ENCODE measurements around the gene DLEU7. TPM values are rescaled to one million over a fixed set of nuclear protein-coding genes. Genes with fewer than 3 reads are reported as not detected.

DLEU7 gene
- total RNA-seq, 2 experiments from 2014 or later, result not detected

DNA sequence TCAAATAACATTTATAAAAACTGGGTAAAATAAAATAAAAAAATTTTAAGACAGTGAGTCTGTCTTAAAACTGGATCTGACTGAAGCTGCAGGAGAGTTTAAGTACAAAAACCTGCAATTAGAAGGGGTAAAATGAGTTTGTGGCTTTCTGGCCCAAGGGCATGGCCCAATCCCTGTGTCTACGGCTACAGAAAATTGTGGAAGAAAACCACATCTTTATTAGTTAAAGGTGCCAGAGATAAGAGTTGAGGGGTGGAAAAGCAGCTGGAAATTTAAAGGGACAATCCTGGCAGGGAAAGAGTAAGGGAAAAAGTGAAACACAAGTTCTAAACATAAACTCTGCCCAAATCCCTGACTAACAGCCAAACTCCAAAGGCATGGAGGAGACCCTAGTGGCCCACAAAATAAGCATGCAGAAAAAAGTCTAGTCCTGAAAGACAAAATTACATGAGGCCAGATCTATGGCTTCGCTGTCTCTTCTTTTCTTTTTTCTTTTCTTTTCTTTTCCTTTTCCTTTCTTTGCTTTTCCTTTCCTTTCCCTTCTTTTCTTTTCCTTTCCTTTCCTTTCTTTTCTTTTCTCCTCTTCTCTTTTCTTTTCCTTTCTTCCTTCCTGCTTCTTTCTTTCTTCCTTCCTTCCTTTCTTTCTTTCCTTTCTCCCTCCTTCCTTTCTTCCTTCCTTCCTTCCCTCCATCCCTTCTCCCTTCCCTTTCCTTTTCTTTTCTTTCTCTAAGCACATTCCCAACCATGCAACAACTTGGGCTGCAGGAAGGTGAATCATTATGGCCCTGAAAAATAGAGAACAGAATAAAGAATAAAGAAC lies 23.5 kb upstream of the DLEU7 start:
- no peak overlapping the region for H3K27ac Mint-ChIP-seq
- peaks cover 15% of the 10 kb centered on the region for H3K27me3 Mint-ChIP-seq
- no peak for DNase-seq
- POLR2A ChIA-PET, result no interaction called here
- H3K4me3 Mint-ChIP-seq, result no peak overlapping the region
- CTCF ChIA-PET, result interaction anchor here (1.1 to 1.9 kb wide), 2 partner anchors 45 to 419 kb away, joined by 3 to 6 read pairs; no protein-coding TSS in a partner anchor
- no peaks in the 10 kb centered on the region for H3K36me3 Mint-ChIP-seq (ENCODE audit: low read depth)
- no peaks in the 10 kb centered on the region for H3K4me1 Mint-ChIP-seq
- H3K9me3 Mint-ChIP-seq, result no peaks in the 10 kb centered on the region

DNA sequence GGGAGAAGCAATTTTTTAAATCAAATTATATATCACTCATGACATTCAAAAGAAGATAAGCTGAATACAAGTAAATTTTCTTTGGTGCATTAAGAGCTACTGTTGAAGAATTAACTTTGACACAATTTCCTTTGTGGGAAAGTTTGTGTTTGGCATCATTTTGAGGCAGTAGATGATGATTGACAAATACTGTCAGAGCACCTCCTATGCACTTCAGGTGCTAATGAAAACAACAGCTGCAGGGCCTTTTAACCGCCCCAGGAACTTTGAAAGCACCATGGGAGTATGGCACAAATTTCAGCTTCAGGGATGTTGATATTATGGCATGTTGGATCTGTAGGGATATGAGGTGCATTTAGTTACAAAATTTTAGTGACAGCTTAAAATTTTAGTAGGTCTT lies 21.0 kb upstream of the DLEU7 start:
- CTCF ChIA-PET, result interaction anchor here (1.0 to 1.4 kb wide), 2 partner anchors 47 to 205 kb away, joined by 4 read pairs; no protein-coding TSS in a partner anchor
- Mint-ChIP-seq H3K27ac (no peak overlapping the region), H3K36me3 (ENCODE audit: low read depth) (peaks cover 6% of the 10 kb centered on the region), H3K9me3 (peaks cover 3% of the 10 kb centered on the region), H3K4me1 (no peaks in the 10 kb centered on the region), H3K4me3 (no peak overlapping the region), H3K27me3 (peaks cover 20% of the 10 kb centered on the region)
- POLR2A ChIA-PET, result no interaction called here
- DNase-seq, result no peak

DNA sequence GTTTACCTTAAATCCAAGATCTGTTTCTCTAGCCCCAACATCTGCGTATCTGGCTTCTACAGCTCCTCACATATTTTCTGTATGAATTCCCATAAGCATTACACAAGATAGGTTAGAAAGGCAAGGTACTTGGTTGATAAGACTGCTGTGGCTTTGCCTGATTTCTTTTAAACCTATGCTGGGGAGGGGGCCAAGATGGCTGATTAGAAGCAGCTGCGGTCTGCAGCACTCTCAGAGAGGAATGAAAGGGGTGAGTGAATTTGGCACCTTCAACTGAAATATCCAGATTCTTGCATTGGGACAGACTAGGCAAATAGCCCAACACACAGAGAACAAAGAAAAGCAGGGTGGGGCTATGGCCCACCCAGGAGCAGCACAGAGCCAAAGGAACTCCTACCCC lies 12.2 kb upstream of the DLEU7 start:
- CTCF ChIA-PET, result interaction anchor here (0.9 kb wide), 1 partner anchor 56 kb away, joined by 4 read pairs; no protein-coding TSS in a partner anchor
- Mint-ChIP-seq H3K4me3 (no peak overlapping the region), H3K36me3 (ENCODE audit: low read depth) (peaks cover 20% of the 10 kb centered on the region), H3K9me3 (peaks cover 23% of the 10 kb centered on the region), H3K4me1 (no peaks in the 10 kb centered on the region), H3K27me3 (peaks cover 20% of the 10 kb centered on the region), H3K27ac (no peak overlapping the region)
- no peak for DNase-seq
- POLR2A ChIA-PET, result no interaction called here

DNA sequence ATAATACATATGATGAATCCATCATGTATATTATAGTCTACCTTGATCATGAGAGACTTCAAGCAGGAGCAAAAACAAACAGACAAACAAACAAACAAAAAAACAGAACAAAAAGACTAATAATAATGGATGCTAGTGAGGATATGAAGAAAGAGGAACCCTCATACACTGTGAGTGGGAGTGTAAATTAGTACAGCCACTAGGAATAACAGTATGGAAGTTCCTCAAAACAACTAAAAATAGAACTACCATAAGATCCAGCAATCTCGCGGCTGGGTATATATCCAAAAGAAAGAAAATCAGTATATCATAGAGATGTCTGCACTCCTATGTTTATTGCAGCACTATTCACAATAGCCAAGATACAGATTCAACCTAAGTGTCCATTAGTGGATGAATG lies 7.0 kb upstream of the DLEU7 start:
- H3K9me3 Mint-ChIP-seq, result no peaks in the 10 kb centered on the region
- H3K27me3 Mint-ChIP-seq, result peaks cover 4% of the 10 kb centered on the region
- H3K36me3 Mint-ChIP-seq (ENCODE audit: low read depth), result no peaks in the 10 kb centered on the region
- POLR2A ChIA-PET, result no interaction called here
- H3K27ac Mint-ChIP-seq, result no peak overlapping the region
- CTCF ChIA-PET, result no interaction called here
- H3K4me3 Mint-ChIP-seq, result no peak overlapping the region
- no peak for DNase-seq
- H3K4me1 Mint-ChIP-seq, result peaks cover 3% of the 10 kb centered on the region

DNA sequence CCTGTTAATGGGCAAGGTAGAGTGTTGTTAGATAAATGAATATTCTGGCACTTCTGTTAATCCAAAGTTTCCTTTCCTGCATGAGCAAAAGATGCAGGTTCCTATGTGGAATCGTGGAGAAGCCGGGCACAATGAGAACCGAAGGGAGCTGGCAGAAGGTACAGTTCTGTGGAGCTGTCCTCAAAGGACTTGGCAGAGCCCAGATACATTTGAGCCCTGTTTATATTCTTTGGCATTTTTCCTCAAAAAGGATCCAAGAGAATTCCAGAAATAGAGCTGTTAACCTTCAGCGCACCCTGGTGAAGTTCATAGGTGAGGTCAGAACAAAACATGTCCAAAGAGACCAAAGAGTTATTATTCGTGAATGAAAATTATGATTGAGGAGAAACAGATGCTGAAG lies 4.0 kb upstream of the DLEU7 start:
- no peak for DNase-seq
- Mint-ChIP-seq H3K27ac (no peak overlapping the region), H3K36me3 (ENCODE audit: low read depth) (no peaks in the 10 kb centered on the region), H3K27me3 (peaks cover 4% of the 10 kb centered on the region), H3K4me3 (no peak overlapping the region), H3K9me3 (no peaks in the 10 kb centered on the region), H3K4me1 (peaks cover 3% of the 10 kb centered on the region)
- ChIA-PET POLR2A (interaction anchor here (0.9 to 1.3 kb wide), 2 partner anchors 12 to 44 kb away, joined by 3 read pairs; no protein-coding TSS in a partner anchor), CTCF (interaction anchor here (1.3 kb wide), 1 partner anchor 64 kb away, joined by 4 read pairs; no protein-coding TSS in a partner anchor)

DNA sequence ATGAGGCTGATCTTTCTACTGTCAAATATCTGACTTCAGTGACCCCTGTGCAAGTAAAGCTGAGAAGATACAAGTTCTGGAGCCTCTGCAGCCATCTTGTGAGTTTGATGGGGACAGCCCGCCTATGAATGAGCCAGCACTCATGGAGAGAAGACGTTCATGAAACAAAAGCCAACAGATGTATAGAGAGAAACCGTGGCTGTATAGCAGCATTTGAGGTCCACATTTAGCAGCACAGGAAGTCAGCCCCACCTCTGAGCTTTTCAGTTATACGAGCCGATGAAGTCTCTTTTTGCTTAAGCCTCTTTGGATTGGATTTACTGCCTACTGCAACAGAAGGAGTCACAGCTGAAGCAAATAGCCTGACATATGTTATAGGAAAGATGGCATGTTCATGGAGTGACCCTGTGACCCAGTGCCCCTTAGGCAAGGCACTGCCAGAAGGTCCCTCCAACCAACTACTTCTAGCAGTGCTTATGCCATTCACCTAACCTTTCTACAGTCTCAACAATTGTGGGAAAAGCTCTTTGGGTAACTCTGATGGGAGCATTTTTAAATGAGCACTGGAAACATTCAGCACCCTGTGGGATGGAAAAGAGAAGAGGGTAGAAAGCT lies 3.5 kb upstream of the DLEU7 start:
- peaks cover 4% of the 10 kb centered on the region for H3K27me3 Mint-ChIP-seq
- DNase-seq, result no peak
- CTCF ChIA-PET, result interaction anchor here (1.3 kb wide), 1 partner anchor 65 kb away, joined by 4 read pairs; no protein-coding TSS in a partner anchor
- H3K4me3 Mint-ChIP-seq, result no peak overlapping the region
- H3K27ac Mint-ChIP-seq, result no peak overlapping the region
- H3K36me3 Mint-ChIP-seq (ENCODE audit: low read depth), result no peaks in the 10 kb centered on the region
- H3K9me3 Mint-ChIP-seq, result no peaks in the 10 kb centered on the region
- peaks cover 3% of the 10 kb centered on the region for H3K4me1 Mint-ChIP-seq
- POLR2A ChIA-PET, result interaction anchor here (0.9 to 1.3 kb wide), 2 partner anchors 11 to 44 kb away, joined by 3 read pairs; no protein-coding TSS in a partner anchor

DNA sequence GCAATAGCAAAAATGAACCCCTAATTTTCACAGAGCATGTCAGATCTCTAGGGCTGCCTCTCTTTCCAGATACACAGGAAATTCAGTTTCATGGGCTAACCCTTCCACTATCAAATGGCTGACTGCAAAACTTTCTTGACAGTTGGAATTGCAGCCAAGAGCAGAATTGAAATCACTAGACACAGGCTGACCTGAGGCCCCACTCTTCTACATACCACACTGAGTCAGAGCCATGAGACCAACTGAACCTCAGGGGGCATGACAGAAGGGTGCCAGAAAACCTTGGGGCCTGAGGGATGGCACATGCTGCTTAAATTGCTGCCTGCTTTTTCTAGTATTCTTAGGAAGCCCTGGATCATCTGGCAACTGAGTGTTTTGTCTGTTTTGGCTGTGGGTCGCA lies 1.7 kb upstream of the DLEU7 start:
- H3K4me3 Mint-ChIP-seq, result no peak overlapping the region
- no peaks in the 10 kb centered on the region for H3K36me3 Mint-ChIP-seq (ENCODE audit: low read depth)
- H3K27ac Mint-ChIP-seq, result no peak overlapping the region
- no peak for DNase-seq
- POLR2A ChIA-PET, result no interaction called here
- peaks cover 3% of the 10 kb centered on the region for H3K4me1 Mint-ChIP-seq
- no peaks in the 10 kb centered on the region for H3K9me3 Mint-ChIP-seq
- CTCF ChIA-PET, result no interaction called here
- H3K27me3 Mint-ChIP-seq, result peaks cover 3% of the 10 kb centered on the region

DNA sequence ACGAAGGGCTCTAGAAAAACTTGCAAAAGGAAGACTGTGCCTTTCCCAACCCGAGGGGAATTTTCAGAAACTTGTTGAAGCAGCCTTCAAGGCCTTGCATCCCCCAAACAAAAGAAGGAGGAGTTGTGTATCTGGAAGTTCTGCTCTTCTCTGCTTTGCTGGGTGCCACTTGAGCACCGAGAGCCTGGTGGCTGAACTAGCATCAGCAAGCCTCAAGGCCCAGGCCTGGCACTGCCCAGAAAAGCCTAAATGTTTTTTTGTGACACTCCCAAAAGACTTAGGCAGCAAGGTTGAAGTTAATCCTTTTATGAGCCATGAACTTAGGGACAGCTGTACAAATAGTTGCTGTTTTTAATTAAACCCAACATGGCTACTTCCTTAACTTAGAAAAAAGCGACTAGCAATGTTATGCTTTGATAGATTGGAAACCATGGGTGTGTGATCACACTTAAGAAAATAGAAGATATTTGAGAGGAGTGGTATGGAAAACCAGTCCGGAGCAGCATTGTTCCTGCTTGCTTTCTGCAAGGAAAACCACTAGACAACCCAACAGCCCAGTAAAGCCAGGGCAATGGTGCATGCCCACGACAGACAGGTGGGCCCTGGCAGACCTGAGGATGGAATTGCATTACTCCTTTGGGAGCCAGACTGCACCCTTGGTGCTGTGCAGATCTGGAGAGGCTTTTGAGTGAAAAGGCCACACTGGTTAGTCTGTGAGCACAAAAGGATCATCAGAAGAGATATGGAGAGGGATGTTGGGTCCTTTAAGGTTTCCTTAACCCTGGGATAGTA lies 788 bp upstream of the DLEU7 start:
- Mint-ChIP-seq H3K36me3 (ENCODE audit: low read depth) (no peaks in the 10 kb centered on the region), H3K27me3 (peaks cover 1% of the 10 kb centered on the region), H3K27ac (no peak overlapping the region), H3K9me3 (no peaks in the 10 kb centered on the region), H3K4me3 (no peak overlapping the region), H3K4me1 (peaks cover 3% of the 10 kb centered on the region)
- no peak for DNase-seq
- POLR2A ChIA-PET, result no interaction called here
- CTCF ChIA-PET, result no interaction called here

DNA sequence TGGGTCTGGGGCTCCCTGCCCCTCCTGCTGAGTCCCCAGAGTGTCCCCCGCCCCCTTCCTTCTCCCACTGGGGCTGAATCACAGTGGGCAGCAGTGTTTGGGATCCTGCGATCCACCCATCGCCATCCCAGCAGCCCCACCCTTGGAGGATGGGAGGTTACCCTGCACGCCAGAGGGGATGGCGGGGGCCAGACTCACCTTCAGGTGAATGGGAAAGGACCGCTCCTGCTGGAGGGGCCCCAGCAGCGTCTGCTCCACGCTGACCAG lies 569 bp downstream of the DLEU7 start:
- Mint-ChIP-seq H3K36me3 (ENCODE audit: low read depth) (no peaks in the 10 kb centered on the region), H3K4me3 (no peak overlapping the region), H3K9me3 (no peaks in the 10 kb centered on the region), H3K27me3 (no peaks in the 10 kb centered on the region), H3K4me1 (peaks cover 3% of the 10 kb centered on the region), H3K27ac (no peak overlapping the region)
- DNase-seq, result no peak
- POLR2A ChIA-PET, result no interaction called here
- CTCF ChIA-PET, result no interaction called here

DNA sequence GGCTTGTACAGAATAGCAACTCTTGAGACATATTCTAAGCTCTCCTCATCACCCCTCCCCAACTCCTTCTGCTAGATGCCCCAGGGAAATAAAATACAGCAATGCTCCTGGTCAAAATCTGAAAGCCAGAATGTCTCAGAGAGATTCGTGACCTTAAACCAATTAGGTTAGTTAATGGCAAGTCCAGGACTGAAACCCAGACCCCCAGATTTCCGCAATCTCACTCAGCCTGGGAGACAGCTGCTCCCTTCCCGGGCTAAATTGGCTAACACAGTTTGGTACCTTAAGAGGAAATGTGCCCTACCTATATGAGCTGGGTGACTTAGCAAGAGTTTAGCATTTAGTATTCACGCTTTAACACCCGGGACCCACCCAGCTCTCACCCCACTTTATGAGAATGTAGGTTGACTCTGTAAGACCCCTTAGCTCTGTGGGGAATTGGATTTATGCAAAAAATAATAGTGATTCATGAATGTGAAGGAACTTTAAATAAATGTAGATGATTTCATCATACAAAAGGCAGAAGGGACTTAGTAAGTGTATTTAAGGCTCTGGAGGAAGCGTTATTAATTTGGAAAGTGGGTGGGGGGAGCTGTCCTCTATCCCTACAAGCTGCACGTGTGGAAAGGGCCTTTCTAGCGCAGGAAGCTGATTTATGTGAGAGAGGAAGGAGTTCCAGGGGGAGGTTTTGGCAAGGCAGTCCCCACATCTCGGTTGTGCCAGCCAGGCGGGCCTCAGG lies 1.1 kb downstream of the DLEU7 start:
- no peak for DNase-seq
- Mint-ChIP-seq H3K4me1 (peaks cover 3% of the 10 kb centered on the region), H3K36me3 (ENCODE audit: low read depth) (no peaks in the 10 kb centered on the region), H3K9me3 (no peaks in the 10 kb centered on the region), H3K4me3 (no peak overlapping the region), H3K27ac (no peak overlapping the region), H3K27me3 (no peaks in the 10 kb centered on the region)
- ChIA-PET CTCF (no interaction called here), POLR2A (no interaction called here)

DNA sequence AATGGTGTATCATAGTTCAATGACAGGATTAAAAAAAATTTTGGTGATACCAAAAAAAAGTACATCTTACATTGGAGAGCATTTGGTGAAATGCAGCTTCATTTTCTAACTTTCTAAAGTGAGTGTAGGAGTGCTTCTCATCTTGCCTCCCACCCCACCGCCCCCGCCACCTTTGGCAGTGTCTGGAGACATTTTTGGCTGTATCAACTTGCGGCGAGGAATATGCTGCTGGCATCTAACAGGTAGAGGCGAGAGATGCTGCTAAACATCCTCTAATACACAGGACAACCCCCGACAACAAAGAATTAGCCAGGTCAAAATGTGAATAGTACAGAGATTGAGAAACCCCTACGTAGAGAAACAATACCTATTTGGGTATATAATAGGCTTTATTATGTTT lies 1.7 kb downstream of the DLEU7 start:
- H3K4me3 Mint-ChIP-seq, result no peak overlapping the region
- ChIA-PET CTCF (no interaction called here), POLR2A (no interaction called here)
- H3K27me3 Mint-ChIP-seq, result no peaks in the 10 kb centered on the region
- peaks cover 1% of the 10 kb centered on the region for H3K4me1 Mint-ChIP-seq
- DNase-seq, result no peak
- H3K9me3 Mint-ChIP-seq, result no peaks in the 10 kb centered on the region
- no peaks in the 10 kb centered on the region for H3K36me3 Mint-ChIP-seq (ENCODE audit: low read depth)
- H3K27ac Mint-ChIP-seq, result no peak overlapping the region

DNA sequence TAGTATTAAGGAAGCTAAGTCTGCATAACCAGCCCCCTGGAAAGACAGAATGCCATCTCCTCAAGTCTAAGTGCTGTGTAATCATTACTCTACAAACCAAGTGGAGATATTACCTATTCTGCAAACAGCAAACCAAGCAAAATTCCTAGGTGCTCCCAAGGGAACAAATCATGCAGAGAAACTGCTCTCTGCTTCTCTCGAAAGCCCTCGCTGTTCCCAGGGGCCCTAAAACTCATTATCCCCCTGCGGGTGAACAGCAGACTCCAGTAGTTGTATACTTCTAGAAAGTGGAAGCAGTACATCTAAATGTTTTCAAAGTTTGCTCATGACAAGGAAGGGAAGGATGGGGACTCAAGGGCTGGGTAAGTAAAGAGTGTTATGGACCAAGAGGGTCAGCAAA lies 3.2 kb downstream of the DLEU7 start:
- Mint-ChIP-seq H3K9me3 (no peaks in the 10 kb centered on the region), H3K36me3 (ENCODE audit: low read depth) (no peaks in the 10 kb centered on the region), H3K4me1 (no peaks in the 10 kb centered on the region), H3K4me3 (no peak overlapping the region), H3K27ac (no peak overlapping the region), H3K27me3 (no peaks in the 10 kb centered on the region)
- no peak for DNase-seq
- POLR2A ChIA-PET, result interaction anchor here (1.1 kb wide), 1 partner anchor 53 kb away, joined by 3 read pairs; no protein-coding TSS in a partner anchor
- CTCF ChIA-PET, result no interaction called here

DNA sequence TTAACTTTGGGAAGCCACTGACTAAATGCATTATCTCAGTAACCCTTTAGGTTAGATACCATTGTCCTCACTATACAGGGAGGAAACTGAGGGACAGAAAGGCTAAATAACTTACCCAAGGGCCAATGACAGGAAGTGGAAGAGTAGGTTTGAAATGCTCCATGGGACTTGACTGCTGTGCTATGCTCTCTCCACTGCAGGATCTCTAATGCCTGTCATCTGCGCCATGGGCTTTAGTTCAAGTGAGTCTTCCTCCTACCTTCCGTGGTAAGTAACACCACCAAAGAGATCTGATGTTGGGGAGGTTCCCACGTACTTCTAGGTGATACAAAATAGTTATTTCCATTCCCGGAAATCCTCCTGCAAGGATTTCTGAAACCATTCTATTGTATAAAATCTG lies 3.7 kb downstream of the DLEU7 start:
- H3K9me3 Mint-ChIP-seq, result peaks cover 2% of the 10 kb centered on the region
- no peak for DNase-seq
- H3K36me3 Mint-ChIP-seq (ENCODE audit: low read depth), result no peaks in the 10 kb centered on the region
- H3K27me3 Mint-ChIP-seq, result no peaks in the 10 kb centered on the region
- no peak overlapping the region for H3K27ac Mint-ChIP-seq
- ChIA-PET POLR2A (no interaction called here), CTCF (no interaction called here)
- H3K4me1 Mint-ChIP-seq, result no peaks in the 10 kb centered on the region
- H3K4me3 Mint-ChIP-seq, result no peak overlapping the region

Data from activated CD4-positive, alpha-beta memory T cell treated with anti-CD3 and anti-CD28 coated beads, Interleukin-2, amount 10 ng/mL, durations not matched to agents 7 days and 5 days (primary cell).